Activated effector memory CD4-positive, alpha-beta T cell treated with Interleukin-2 at 50 U/mL for 16 hours (primary cell): ENCODE measurements around the gene TBC1D22A.
"Not testable (repeated sequence)": the region's sequence is repeated elsewhere in the genome, so short reads cannot be mapped to it uniquely, and the experiment has no call there.

ENCODE experiments used
- DNase-seq: peaks from one replicate; pipeline ENCODE4 v3.0.0-alpha.2; 2020

TBC1D22A gene

DNA sequence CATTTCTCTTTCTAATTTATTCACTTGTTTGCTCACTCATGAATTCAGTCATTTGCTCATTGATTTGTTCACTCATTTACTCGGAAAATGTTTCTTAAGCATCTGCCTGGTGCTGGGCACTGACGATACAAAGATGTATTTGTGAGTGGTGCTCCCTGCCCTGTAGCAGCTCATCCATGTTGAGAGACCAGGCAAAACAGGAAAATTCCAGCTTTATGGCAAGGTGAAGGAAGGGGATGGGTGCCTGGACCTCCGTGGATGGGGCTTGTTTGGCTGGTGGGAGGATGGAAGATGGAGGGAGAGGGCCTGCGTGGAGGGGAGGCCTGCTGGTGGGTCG, 53.1 kb downstream of the TBC1D22A start:
- no peak for DNase-seq

DNA sequence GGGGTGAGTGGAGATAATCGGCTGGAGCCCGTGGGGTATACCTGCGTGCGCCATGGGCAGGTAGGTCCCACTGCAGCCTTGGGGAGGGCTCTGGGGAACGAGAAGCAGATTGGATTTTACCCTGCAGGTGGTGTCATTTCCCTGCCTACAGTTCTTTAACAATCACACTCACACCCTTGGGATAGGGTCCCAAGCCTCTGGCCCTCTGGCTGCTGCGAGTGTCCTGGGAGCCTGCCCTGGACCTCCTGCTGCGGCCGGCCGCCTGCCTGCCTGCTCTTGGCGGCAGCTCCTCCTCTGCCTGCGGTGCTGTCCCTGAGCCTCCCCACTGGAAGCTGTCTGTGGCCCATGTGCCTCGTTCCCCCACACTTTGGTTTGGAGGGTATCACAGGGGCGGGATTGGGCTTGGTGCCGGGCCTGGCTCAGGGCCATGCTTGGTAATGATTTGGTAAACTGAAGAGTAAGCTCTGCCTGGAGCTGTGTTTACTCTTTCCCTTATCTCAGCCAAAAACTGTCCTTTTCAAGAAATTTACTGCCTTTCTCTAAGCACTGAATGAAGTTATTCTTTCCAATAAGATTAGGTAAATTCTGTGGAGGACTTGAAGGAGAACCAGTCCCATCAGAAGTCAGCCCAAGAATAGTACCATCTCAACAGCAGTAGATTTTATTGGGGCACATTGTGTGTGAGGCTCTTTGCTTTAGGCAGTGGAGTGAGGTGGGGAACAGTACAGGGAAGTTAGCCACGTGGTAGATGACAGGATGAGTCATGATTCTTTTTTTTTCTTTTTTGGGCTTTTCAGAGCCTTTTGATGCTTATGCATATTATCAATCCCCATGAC, 53.7 kb downstream of the TBC1D22A start:
- DNase-seq, result no peak

DNA sequence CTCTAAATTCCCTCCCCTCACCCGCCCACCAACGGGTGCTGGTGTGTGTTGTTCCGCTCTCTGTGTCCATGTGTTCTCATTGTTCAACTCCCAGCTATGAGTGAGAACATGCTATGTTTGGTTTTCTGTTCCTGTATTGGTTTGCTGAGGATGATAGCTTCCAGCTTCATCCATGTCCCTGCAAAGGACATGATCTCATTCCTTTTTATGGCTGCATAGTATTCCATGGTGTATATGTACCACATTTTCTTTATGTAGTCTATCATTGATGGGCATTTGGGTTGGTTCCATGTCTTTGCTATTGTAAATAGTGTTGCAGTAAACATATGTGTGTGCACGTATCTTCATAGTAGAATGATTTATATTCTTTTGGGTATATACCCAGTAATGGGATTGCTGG, 54.9 kb downstream of the TBC1D22A start:
- not testable (repeated sequence) for DNase-seq

DNA sequence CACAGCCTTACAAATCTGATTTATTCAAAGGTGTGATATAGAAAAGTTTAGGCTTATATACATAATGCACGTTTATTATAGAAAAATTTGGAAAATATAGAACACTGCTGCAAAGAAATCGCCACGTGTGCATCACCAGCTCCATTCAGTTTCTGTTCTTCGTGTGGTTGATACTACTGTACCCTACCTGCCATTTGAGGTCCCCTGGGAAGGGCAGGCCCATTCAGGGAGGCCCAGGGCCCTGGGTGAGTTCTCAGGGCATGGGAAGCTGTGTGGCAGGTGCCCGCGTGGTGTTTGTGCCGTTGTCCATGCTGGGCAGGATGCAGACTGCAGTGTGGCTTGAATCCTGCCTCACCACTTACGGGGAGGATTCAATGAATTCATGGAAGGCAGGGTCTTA, 60.8 kb downstream of the TBC1D22A start:
- no peak for DNase-seq

DNA sequence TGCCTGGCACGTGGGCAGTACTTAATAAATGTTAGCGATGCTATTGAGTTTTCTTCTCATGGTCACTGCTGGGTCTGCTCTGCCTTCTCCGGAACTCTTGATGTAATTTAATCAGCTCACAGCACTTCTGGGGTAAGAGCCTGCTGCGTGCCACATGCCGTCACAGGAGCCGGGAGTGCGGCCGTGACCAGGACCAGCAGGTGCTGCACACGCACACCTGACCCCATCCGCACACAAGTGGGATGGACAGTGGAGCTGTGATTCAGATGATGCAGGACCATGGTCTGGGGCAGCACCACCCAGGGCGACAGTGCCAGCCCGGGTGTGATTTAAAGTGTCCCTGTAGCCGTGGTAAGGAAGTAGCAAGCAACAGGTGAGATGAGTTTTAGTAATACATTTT, 61.2 kb downstream of the TBC1D22A start:
- no peak for DNase-seq

DNA sequence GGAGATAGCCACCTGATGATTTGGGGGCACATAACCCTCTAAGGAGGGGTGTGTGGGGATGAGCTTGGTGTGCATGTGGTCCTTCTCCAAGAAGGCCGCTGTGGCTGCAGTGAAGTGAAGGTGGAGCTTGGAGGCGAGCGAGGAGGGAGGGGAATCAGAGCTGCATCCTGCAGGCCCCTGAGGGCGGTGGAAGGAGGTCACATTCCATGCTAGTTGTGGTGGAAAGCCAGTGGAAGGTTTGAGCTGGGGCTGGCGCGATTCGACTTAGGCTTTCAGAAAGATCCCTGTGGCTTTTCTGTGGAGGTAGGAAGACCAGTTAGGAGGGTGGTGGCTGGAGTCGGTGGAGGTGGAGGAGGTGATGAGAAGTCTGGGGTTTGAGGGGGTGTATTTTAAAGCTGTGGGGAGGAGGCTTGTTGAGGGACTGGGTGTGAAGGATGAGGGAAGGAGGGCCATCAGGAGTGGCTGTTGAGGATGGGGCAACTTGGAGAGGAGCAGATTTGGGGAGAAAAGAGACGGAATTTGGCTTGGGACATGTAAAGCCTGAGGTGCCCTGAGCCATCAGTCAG, 62.0 kb downstream of the TBC1D22A start:
- no peak for DNase-seq

DNA sequence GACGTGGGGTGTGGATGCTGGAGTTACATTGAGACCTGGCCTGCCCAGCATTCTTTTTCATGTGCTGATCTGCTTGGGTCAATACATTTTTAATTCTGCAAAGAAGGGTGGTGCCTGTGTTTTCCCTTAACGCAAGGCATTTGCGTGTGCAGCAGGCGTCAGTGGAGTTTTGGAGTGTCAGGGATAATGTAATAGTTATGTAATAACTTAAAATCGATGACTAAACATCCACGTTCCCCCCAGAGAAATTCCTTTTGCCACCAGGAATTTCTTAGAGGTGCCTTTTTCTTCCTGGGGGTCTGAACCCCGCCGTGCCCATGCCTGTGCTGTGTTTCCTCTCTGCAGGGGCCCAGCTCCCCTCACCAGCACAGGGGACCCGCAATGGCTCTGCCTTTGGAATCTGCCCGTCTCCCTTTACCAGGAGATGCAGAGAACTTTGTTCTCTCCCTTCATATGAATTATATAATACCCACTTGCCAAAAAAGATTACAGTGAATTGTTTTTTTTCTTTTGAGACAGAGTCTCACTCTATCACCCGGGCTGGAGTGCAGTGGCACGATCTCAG, 62.6 kb downstream of the TBC1D22A start:
- no peak for DNase-seq

DNA sequence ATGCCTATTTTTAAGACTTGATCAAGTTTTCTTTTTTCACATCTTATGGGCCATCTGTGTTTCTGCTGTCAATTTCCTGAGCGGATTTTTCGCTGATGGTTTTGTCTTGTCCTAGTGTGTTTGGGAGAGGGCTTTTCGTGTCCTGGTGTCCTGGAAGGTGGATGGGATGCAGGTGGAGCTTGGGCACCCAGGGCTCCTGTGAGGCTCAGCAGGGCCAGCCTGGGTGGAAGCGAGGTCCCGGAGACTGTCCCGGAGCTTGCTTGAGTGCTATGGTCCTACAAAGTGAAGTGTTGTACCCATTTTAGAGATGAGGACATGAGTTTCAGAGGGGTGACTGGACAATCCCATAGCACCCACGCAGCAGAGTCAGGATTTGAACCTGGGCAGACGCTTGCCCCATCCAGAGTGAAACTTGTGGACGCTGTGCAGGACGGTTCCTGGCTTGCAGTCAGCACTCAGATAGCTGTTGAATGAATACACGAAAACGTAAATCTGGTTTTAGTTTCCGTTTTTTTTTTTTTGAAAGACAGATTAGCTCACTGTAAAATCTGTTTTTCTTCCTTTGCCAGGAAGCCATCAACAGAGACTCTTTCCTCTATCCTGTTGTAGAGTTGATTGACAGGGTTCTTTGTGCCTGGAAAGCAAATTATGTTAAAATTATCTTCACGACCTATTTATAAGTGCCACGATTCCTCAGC, 64.1 kb downstream of the TBC1D22A start:
- DNase-seq, result no peak

DNA sequence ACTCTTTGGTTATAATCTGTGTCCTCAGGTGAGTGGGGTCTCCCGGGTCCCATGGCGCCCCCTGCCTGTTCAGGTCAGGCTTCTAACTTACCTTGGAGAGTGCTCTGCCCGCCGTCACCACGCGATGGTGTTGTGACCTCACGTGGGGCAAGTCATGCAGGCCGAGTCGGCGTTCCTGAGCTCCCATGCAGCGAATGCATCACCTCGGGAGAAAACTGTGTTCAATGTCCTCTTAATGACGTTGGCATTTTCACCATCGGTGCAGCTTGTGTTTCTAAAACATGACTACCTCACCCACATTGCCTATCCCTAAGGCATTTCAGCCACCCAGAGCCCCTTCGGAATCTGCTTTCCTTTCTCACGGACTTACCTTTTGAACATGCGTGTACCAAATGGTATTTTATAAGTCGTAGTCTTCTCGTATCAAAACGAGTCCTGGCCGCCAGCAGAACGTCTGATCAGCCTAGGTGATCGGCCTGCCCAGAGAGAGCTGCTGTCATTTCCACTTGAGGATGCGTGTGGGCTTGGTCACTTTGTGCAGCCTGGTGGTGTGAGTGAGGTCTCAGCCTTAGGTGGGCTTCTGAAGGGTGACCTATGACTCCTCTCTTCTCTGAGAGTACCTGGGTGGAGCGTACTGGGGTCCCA, 64.8 kb downstream of the TBC1D22A start:
- DNase-seq, result no peak

DNA sequence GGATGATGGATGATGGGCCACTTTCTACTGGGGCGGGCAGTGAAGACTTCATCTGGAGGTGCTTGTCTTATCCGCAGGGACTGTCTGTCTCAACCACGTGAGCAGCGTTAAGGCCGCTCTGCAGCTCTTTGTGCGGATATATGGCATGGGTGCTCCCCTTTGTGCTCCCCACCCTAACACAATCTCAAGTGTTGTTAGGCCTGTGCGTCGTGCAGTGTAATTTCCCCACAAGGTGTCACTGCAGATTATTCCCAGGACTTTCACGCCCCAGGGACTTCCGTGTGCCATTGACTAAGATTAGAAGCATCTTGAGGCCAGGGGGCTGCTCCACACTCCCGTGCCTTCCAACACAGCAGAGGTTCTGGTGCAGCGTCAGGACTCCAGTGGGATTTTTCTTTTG, 65.3 kb downstream of the TBC1D22A start:
- no peak for DNase-seq

DNA sequence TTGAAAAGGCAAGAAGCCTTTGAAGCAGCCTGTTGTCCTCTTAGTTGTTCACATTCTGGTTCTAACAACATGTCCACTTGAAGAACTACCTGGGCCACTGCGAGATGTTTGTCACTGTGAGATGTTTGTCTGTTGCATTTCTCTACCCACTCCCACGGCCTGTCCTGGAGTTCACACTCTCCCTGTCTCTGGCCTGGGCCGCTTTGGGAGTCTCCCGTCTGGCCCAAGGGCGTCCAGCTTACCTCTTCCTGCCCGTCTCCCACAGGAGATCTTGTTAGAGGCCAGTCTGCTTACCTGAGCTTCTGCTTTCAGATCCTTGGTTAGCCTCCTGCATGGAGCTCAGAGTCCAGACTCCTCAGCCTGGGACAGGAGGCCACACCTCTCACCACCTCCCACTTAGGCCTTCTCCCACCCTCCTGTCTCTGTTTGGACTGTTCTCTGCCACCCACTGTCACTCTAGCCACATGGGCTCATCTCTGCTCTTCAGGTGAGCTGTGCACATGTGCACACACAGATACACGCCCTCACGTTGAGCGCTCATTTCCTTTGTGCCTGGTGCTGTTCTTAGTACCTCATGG, 66.0 kb downstream of the TBC1D22A start:
- no peak for DNase-seq

DNA sequence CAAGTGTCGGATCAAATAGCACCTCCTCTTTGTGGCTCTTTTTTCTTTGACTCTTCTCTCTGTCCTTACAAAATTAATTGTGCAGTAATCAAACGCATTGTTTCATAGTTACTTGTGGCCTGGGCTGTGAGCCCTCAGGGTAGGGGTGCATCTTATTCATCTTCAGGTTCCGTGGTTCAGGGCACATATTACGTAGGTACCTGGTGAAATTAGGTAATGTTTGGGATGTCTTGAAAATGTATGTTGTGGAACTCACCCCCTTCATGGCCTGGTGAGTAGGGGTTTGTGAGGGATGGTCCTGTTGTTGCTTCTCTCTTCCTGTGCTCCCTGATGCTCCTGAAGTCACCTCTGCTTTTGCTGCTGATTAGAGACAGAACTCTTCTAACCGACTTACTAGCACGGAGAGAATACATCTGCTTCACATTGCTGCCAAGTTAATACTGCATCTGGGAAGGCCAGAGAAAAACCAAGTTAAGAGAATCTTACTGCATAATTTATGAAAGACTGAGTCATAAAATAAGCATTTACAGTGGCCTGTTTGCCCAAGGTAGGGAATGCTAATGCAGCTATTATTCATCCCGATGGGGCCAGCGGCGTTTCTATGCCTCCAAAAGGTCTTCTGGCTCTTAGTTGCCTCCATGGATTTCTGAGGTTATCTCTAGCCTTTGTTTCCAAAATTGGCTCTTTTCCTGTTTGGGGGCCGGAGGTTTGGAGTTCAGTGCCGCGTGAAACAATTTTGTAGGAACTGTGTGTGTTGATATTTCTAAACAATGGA, 66.9 kb downstream of the TBC1D22A start:
- DNase-seq, result no peak

DNA sequence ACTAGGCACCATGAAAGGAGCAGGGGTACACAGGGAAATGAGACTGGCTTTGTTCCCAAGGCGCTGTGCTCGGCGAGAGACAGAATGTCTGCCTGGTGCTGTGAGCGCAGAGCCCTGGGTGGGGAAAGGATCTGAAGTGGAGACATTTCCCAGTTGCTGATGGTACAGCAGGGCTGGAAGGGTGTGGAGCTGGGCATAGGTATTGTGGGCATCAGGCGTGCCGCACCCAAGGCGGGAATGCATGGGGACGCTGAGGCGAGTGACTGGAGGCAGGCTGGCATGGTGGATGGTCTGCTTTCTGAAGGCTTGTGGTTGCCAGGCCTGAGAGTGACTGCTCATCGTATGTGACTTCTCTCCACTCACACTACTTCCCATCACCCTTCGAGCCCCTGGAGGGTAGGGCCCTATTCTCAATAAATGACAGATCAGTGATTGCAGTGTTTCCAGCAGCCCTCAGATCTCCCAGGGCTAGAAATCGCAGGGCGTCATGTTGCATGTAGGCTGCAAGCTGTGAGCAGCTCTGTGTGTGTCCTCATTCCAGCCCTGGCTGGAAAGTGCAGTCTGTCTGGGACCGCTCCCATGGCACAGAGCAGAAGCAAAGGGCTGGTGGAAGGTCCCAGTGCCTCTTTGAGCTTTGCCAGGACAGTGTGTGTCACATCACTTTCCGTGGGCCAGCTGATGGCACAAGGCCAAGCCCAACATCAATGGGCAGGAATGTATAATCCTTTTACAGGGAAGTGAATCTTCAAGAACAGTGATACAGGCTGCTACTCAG, 67.7 kb downstream of the TBC1D22A start:
- no peak for DNase-seq

DNA sequence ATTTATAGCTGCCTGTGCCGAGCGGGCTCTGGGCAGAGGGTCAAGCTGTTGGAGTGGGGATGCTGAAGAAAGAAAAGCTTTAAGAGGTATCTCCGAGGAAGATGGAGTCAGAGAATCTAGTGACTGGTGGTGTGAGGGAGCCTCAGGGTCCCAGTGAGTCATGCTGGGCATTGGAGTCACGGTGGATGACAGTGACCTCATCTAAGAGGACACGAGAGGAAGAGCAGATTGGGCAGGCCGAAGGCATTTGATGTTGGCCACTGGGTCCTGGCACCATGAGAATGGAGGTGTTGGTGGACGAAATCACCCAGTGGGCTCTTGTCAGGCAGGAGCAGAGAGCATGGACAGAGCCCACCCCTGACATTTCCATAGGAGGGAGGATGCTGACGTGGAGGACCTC, 68.4 kb downstream of the TBC1D22A start:
- DNase-seq, result no peak

DNA sequence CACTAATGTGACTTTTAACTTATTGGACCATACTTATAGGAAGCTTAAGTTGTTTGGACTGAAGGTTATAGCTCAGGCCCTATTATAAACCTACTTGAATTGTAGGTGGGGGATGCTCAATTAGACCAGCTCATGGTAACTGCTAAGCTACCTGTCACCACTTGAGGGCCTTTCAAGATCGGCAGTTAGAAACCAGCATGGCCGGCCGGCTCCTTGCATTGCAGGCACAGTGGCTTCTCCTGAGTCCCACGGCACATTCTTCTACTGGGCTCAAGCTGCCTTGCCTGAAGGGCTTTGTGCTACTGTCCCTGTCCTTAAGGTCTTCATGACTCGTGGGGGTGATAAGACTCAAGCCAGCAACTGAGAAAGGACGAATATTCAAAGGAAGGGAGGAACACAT, 70.8 kb downstream of the TBC1D22A start:
- no peak for DNase-seq

DNA sequence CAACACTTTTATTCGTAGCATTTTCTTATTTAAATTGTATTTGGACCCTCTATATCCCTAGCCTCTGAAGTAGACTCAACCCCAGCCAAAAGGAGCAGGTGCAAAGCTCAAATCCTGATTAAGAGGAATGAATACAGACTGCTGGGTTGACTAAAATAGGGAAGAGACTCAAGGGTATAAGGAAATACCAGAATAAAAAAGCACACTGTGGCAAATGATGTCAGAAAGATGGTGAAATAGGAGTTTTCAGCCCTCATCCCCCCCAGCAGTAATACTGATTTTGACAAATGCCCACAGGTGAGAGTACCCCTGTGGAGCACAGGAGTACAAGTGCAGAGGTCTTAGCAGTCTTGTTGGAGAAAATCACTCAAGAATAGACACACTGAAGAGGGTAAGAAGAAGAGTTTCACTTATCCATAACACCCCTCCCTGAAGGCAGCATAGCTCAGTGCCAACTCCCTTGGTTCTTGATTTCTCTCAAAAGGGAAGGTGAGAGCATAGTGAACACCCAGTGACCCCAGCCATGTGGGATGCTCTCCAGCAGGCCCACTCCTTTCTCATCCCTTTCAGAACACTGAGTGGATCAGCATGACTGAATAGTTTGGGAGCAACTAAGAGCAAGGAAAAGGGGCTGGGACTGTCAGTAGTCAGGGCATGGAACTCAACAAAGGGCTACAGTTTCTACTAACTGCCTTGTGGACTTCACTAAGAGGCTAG, 71.7 kb downstream of the TBC1D22A start:
- no peak for DNase-seq

DNA sequence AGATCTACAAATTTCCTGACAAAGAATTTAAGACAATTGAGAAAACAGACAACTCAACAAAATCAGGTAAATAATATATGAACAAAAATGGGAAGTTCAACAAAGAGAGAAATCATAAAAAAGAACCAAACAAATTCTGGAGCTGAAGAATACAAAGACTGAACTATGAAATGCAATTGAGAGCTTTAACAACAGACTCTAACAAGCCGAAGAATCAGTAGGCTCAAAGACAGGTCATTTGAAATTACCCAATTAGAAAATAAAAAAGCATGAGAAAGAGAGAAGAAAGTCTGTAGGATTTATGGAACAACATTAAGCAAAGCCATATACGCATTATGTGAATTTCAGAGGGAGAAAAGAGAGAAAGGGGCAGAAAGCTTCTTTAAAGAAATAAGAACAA, 72.8 kb downstream of the TBC1D22A start:
- no peak for DNase-seq

DNA sequence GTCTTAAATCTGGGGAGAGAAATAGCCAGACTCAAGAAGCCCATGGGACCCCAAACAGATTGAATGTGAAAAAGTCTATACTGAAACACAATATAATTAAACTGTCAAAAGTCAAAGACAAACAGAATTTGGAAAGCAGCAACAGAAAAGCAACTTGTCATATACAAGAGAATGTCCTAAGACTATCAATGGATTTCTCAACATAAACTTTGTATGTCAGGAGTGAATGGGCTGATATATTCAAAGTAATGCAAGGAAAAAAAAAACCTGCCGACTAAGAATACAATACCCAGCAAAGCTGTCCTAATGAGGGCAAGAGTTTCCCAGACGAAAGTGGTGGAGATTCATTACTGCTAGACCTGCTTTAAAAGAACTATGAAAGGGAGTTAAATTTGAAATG, 73.2 kb downstream of the TBC1D22A start:
- no peak for DNase-seq

DNA sequence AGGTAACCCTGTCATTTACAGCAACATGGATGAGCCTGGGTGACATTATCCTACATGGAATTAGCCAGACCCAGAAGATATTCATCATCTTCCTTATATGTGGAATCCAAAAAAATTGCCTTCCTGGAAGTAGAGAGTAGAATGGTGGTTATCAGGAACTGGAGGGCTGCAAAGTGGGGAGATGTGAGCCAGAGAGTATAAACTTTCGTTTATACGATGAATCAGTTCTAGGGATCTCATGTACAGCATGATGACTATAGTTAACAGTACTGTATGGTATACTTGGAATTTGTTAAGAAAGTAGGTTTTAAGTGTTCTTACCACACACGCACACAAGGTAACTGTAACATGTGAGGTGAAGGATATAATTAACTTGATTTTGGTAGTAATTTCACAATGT, 79.1 kb downstream of the TBC1D22A start:
- DNase-seq, result no peak

DNA sequence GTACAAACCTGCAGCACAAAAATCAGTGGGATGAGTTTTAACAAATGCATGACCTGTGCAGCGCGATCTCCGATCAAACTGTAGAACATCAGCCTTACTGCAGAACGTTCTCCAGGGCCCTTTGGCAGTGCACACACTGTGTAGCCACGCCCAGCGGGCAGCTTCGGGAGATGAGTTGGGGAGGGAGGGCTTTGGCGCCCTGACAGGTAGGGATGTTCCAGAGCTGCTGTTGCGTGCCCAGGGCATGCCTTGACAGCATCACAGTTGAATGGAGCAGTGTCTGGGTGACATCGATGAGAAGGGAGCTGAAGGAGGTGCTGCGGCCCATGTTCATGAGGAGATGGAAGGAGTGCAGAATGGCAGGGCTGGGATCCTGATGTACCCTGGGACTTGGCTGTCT, 80.2 kb downstream of the TBC1D22A start:
- no peak for DNase-seq

DNA sequence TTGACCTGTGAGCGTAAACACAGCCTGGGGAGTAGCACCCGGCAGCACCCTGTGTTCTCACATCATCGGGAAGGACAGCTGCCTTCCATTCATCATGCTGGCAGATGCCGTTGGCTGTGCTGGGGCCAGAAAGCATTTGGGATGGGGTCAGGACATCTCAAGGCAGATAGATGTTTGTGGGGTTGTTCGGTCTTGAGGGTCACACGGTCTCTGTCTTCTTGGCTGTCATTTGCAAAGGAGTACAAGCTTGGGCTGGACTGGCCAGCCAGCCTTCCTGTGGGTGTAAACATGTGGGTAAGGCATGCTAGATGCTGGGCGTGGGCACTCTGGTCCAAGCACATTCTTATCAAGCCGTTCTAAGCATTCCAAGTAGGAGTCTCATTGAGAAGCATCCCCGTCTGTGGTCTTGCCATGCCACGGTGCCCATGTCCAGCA, 81.4 kb downstream of the TBC1D22A start:
- no peak for DNase-seq
